ENCODE results near the gene FLACC1. TPM values are rescaled to one million over a fixed set of nuclear protein-coding genes. Genes with fewer than 3 reads are reported as not detected.

The FLACC1 gene
- total RNA-seq, 1 donor from 2014 or later: 1.1 TPM

DNA sequence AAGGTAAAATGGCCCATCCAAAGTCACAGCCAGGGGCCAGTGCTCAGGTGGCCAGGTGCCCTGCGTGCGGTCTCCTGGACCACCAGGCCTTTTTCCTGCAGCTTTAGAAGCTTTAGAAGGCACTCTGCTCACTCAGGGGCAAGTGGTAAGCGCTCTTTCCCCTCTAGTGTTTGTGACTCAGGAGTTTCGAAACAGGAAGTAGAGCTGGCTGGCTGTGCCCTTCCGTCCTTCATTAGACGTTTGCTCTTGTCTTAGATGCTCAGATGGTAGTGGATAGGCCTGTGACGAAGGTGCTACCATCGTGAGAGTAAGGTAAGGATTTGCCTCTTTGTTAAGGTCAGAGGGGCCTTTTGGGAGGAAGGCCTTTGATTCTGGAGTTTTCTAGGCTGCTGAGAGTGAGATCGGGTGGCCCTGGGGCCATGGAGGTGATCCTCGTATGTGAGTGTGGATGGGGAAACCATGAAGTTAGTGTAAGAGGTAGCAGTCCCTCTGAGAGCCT, 96.8 kb downstream of the FLACC1 start, which contains the start of gene CASP8:
TSS of gene CASP8 (plus strand) at position 235 of the 499 bp plus-strand sequence. CDS start 5,951 bp downstream, outside the sequence.
- Mint-ChIP-seq H3K36me3 (ENCODE audit: low read depth, unreplicated experiment) (peaks cover 5% of the 10 kb centered on the region), H3K27me3 (ENCODE audit: unreplicated experiment) (peaks cover 16% of the 10 kb centered on the region), H3K4me1 (ENCODE audit: unreplicated experiment) (peaks cover 44% of the 10 kb centered on the region), H3K4me3 (ENCODE audit: unreplicated experiment) (peak within 1 kb of the TSS; percentile 32), H3K9me3 (ENCODE audit: unreplicated experiment) (no peaks in the 10 kb centered on the region), H3K27ac (ENCODE audit: unreplicated experiment) (peak within 1 kb of the TSS; percentile 89)
- TF ChIP-seq, protein P1, sequence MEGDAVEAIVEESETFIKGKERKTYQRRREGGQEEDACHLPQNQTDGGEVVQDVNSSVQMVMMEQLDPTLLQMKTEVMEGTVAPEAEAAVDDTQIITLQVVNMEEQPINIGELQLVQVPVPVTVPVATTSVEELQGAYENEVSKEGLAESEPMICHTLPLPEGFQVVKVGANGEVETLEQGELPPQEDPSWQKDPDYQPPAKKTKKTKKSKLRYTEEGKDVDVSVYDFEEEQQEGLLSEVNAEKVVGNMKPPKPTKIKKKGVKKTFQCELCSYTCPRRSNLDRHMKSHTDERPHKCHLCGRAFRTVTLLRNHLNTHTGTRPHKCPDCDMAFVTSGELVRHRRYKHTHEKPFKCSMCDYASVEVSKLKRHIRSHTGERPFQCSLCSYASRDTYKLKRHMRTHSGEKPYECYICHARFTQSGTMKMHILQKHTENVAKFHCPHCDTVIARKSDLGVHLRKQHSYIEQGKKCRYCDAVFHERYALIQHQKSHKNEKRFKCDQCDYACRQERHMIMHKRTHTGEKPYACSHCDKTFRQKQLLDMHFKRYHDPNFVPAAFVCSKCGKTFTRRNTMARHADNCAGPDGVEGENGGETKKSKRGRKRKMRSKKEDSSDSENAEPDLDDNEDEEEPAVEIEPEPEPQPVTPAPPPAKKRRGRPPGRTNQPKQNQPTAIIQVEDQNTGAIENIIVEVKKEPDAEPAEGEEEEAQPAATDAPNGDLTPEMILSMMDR (IDR thresholded peaks at IDR 0.05; ENCODE audit: unreplicated experiment): no peak
- DNase-seq (ENCODE audit: low spot score): no peak

DNA sequence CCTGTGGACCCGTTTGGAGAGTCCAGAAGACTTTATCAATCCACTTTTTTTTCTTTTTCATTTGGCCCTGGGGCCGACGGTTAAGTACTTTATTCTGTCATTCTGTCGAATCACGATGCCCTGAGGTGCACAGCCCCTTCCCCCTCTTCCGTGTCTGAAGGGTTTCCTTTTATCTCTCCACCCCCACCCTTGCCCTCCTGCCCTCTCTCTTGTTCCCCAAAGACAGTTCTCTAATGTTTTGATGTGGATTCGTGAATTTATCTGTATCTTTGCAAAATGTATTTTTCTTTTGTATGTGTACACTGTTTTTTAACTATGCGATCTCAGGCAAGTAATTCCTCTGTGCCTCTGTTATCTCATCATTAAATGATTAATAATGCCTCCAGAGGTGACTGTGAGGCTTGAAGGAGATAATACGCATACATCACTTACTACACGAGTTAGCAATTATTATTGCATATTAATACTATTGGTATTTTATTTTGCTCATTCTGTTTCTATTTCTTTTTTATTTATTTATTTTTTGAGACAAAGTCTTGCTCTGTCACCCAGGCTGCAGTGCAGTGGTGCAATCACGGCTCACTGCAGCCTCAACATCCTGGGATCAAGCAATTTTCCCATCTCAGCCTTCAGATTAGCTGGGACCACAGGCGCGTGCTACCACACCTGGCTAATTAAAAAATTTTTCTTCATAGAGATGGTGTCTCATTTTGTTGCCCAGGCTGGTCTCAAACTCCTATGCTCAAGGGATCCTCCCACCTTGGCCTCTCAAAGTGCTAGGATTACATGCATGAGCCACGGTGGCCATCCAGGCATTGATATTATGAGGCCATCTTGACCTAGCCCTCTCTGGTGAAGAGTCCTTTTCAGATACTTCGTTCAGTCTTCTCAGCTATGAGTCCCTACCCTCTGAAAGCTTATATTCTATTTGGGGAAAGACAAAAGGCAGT, 98.2 kb downstream of the FLACC1 start:
- TF ChIP-seq, protein P1 (IDR thresholded peaks at IDR 0.05; ENCODE audit: unreplicated experiment): no peak
- H3K4me3 Mint-ChIP-seq (ENCODE audit: unreplicated experiment): peak overlapping the region; percentile 92
- H3K27me3 Mint-ChIP-seq (ENCODE audit: unreplicated experiment): peaks cover 16% of the 10 kb centered on the region
- peaks cover 5% of the 10 kb centered on the region for H3K36me3 Mint-ChIP-seq (ENCODE audit: low read depth, unreplicated experiment)
- H3K27ac Mint-ChIP-seq (ENCODE audit: unreplicated experiment): peak overlapping the region; percentile 100
- no peak for DNase-seq (ENCODE audit: low spot score)
- peaks cover 44% of the 10 kb centered on the region for H3K4me1 Mint-ChIP-seq (ENCODE audit: unreplicated experiment)
- H3K9me3 Mint-ChIP-seq (ENCODE audit: unreplicated experiment): no peaks in the 10 kb centered on the region

DNA sequence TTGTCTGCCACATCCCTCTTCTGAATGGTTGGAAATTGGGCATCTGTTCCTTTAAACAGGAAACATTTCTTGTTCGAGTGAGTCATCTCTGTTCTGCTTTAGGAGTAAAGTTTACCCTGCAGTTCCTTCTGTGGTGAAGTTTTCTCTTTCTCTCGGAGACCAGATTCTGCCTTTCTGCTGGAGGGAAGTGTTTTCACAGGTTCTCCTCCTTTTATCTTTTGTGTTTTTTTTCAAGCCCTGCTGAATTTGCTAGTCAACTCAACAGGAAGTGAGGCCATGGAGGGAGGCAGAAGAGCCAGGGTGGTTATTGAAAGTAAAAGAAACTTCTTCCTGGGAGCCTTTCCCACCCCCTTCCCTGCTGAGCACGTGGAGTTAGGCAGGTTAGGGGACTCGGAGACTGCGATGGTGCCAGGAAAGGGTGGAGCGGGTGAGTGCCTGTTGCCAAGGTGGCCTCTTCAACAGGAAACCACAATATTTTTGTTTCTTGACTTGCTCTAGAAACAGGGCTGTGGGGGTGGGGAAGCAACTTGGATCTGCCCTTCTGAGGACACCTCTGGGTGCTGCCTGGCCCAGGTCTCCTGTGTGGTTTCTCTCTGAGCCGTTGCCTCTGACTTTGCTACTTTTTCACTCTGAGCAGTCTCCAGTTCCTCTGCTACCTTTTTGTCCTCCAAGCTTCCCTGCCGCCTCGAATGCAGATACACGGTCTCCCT, 99.0 kb downstream of the FLACC1 start:
- Mint-ChIP-seq H3K27ac (ENCODE audit: unreplicated experiment) (peak overlapping the region; percentile 100), H3K4me3 (ENCODE audit: unreplicated experiment) (peak overlapping the region; percentile 92), H3K27me3 (ENCODE audit: unreplicated experiment) (peaks cover 16% of the 10 kb centered on the region), H3K9me3 (ENCODE audit: unreplicated experiment) (no peaks in the 10 kb centered on the region), H3K36me3 (ENCODE audit: low read depth, unreplicated experiment) (peaks cover 5% of the 10 kb centered on the region), H3K4me1 (ENCODE audit: unreplicated experiment) (peaks cover 40% of the 10 kb centered on the region)
- TF ChIP-seq, protein P1 (IDR thresholded peaks at IDR 0.05; ENCODE audit: unreplicated experiment): no peak
- peak; percentile 53 for DNase-seq (ENCODE audit: low spot score)

DNA sequence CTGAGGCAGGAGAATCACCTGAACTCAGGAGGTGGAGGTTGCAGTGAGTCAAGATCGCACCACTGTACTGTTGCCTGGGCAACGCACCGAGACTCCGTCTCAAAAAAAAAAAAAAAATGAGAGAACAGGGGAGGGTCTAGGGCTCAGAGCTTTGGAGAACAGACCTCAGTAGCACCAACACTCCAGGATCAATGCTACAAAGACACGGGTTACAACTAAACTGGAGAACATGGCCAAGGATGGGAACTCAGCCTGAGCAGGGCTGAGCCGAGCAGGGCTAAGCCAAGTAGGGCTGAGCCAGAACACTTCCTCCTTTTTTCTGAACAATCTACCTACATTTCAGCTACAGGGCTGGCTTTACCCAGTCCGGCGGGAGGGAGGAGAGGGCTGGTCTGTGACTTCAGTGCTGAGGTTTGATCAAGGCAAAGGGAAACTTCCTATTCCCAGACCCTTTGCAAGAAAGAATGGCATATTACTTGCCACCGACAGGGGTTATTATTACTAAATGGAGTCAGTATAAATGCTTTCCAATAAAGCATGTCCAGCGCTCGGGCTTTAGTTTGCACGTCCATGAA, 99.7 kb downstream of the FLACC1 start:
- peaks cover 36% of the 10 kb centered on the region for H3K4me1 Mint-ChIP-seq (ENCODE audit: unreplicated experiment)
- H3K9me3 Mint-ChIP-seq (ENCODE audit: unreplicated experiment): no peaks in the 10 kb centered on the region
- peaks cover 5% of the 10 kb centered on the region for H3K36me3 Mint-ChIP-seq (ENCODE audit: low read depth, unreplicated experiment)
- DNase-seq (ENCODE audit: low spot score): peak; percentile 48
- TF ChIP-seq, protein P1 (IDR thresholded peaks at IDR 0.05; ENCODE audit: unreplicated experiment): no peak
- peak overlapping the region; percentile 100 for H3K27ac Mint-ChIP-seq (ENCODE audit: unreplicated experiment)
- H3K4me3 Mint-ChIP-seq (ENCODE audit: unreplicated experiment): peak overlapping the region; percentile 92
- H3K27me3 Mint-ChIP-seq (ENCODE audit: unreplicated experiment): peaks cover 16% of the 10 kb centered on the region
